K562 (cell line): Measurements from ENCODE around the gene PELI3. TPM values are rescaled to one million over a fixed set of nuclear protein-coding genes. Genes with fewer than 3 reads are reported as not detected.

Source experiments
- ATF3 ChIP-seq, 2 experiments: fragments of 450-650 bp in 1 of 2; sonication (generic) in 1 of 2; formaldehyde crosslinking in 1 of 2; IDR thresholded peaks in 1 of 2; conservative IDR thresholded peaks in 1 of 2; 2 replicates each; pipeline versions ENCODE4 v1.6.1 to v1.8.1; 2016 to 2023; ENCODE audit warnings: mild to moderate bottlenecking in 2 of 2, moderate library complexity in 2 of 2, inconsistent platforms in 1 of 2, missing genetic modification reagents in 1 of 2
- CAMTA2 ChIP-seq: fragments of 250-450 bp; sonication (Bioruptor Pico); conservative IDR thresholded peaks from 2 replicates; pipeline ENCODE4 v1.5.1; 2022
- FOXP1 ChIP-seq: sonication (generic); formaldehyde crosslinking; IDR thresholded peaks from 2 replicates; pipeline ENCODE4 v1.8.0; 2022; ENCODE audit warnings: mild to moderate bottlenecking, missing genetic modification reagents
- IRF1 ChIP-seq: sonication (generic); formaldehyde crosslinking; IDR thresholded peaks from 2 replicates; pipeline ENCODE4 v1.8.0; 2022; ENCODE audit warnings: missing genetic modification reagents, mild to moderate bottlenecking, borderline replicate concordance
- MAX ChIP-seq: sonication (generic); formaldehyde crosslinking; IDR thresholded peaks from 2 replicates; pipeline ENCODE4 v1.9.0; 2022; ENCODE audit warnings: mild to moderate bottlenecking, missing genetic modification reagents
- NCOA4 ChIP-seq: fragments of 450-650 bp; IDR thresholded peaks from 2 replicates; pipeline ENCODE4 v1.6.1; 2018; ENCODE audit warnings: mild to moderate bottlenecking; ENCODE audit not compliant: partially characterized antibody
- PHF8 ChIP-seq: fragments of 200-600 bp; sonication (generic); IDR thresholded peaks from 2 replicates; pipeline ENCODE4 v1.6.1; 2012; ENCODE audit warnings: mixed run types, mild to moderate bottlenecking, inconsistent platforms, low read length, moderate library complexity, borderline replicate concordance
- RBFOX2 ChIP-seq: fragments of 200-400 bp; formaldehyde crosslinking; IDR thresholded peaks from 2 replicates; pipeline ENCODE4 v1.6.1; 2017; ENCODE audit warnings: low read depth, mild to moderate bottlenecking, low read length, moderate library complexity
- RBM17 ChIP-seq: fragments of 200-400 bp; formaldehyde crosslinking; IDR thresholded peaks from 2 replicates; pipeline ENCODE4 v1.6.1; 2017; ENCODE audit warnings: low read depth, mild to moderate bottlenecking, low read length, borderline replicate concordance
- RNF2 ChIP-seq: sonication (generic); IDR thresholded peaks from 2 replicates; pipeline ENCODE4 v1.6.1; 2016
- SAP30 ChIP-seq: fragments of 200-600 bp; sonication (generic); IDR thresholded peaks from 2 replicates; pipeline ENCODE4 v1.6.1; 2012; ENCODE audit warnings: borderline replicate concordance, low read depth, mild to moderate bottlenecking, moderate library complexity, low read length, control low read depth, inconsistent platforms; ENCODE audit not compliant: insufficient read depth, poor library complexity, severe bottlenecking
- SIX5 ChIP-seq, 2 experiments: IDR thresholded peaks; 2 replicates each; pipeline ENCODE4 v1.6.1; 2011; ENCODE audit warnings: low read length in 2 of 2, borderline replicate concordance in 1 of 2, low read depth in 1 of 2, mild to moderate bottlenecking in 1 of 2, moderate library complexity in 1 of 2; ENCODE audit not compliant: insufficient read depth in 1 of 2
- TAF1 ChIP-seq: IDR thresholded peaks from 2 replicates; pipeline ENCODE4 v1.6.1; 2011; ENCODE audit warnings: mild to moderate bottlenecking, low read length, moderate library complexity; ENCODE audit not compliant: insufficient read depth, control insufficient read depth, severe bottlenecking; ENCODE audit errors: extremely low read depth
- TCF7L2 ChIP-seq: fragments of 150-350 bp; IDR thresholded peaks from 2 replicates; pipeline ENCODE4 v1.6.1; 2016; ENCODE audit warnings: low read depth, mild to moderate bottlenecking, low read length, moderate library complexity
- WHSC1 ChIP-seq: IDR thresholded peaks from one replicate; pipeline ENCODE4 v1.6.1; 2012; ENCODE audit warnings: low read length, control low read depth, inconsistent platforms
- ZBTB12 ChIP-seq: fragments of 250-450 bp; sonication (Bioruptor Pico); IDR thresholded peaks from 2 replicates; pipeline ENCODE4 v1.4.0; 2020
- ZBTB2 ChIP-seq: fragments of 450-650 bp; IDR thresholded peaks from 2 replicates; pipeline ENCODE4 v1.6.1; 2016; ENCODE audit warnings: antibody characterized with exemption
- ZNF398 ChIP-seq: fragments of 250-450 bp; sonication (Bioruptor Pico); IDR thresholded peaks from 2 replicates; pipeline ENCODE4 v1.8.0; 2021; ENCODE audit warnings: moderate library complexity, mild to moderate bottlenecking, inconsistent platforms
- polyA plus RNA-seq, 8 experiments: library from polyadenylated mRNA; depleted of rRNA in 4 of 8; stranded (reverse) in 5 of 8; unstranded in 3 of 8; fragments of >200 nt; fragmentation: Nextera tagmentation in 2 of 8; fragmentation: Illumina TruSeq in 1 of 8; extraction: Ambion mirVana in 2 of 8; extraction: Trizol in 1 of 8; gene quantifications; 2 replicates each; pipeline versions ENCODE4 v1.2.1 to v1.2.3, GENCODE V29; 2011 to 2014; ENCODE audit warnings: inconsistent platforms in 1 of 8, missing spikeins in 1 of 8
- total RNA-seq, 7 experiments: library from RNA; depleted of rRNA in 6 of 7; stranded (reverse); fragments of >200 nt in 6 of 7; fragmentation: Illumina TruSeq in 2 of 7; extraction: Trizol in 2 of 7; gene quantifications; 2 replicates each; pipeline versions ENCODE4 v1.2.1 to v1.2.3, GENCODE V29; 2011 to 2021; ENCODE audit warnings: low replicate concordance in 1 of 7

The PELI3 gene
- total and polyA plus RNA-seq, 9 of the 15 experiments (the other 6 are each of a cell fraction or from before 2014, with no cell fraction given): 0.17 to 4.2 (median 1.9) TPM

GRCh38 chr11:66418168-66418985 is 48.3 kb upstream of the PELI3 start (continued):
- TF ChIP-seq RBFOX2 (no peak), ZBTB2 (no peak), ZNF398 (CRISPR knock-in tag) (no peak), WHSC1 (no peak), TCF7L2 (no peak), PHF8 (no peak), CAMTA2 (no peak), ATF3 (IDR thresholded peaks at IDR 0.05) (peak; percentile 96), ATF3 (CRISPR knock-in tag; conservative IDR thresholded peaks at IDR 0.05) (peak; percentile 90; the same call in 1 of the 2 replicates), IRF1 (no peak), ZBTB12 (CRISPR knock-in tag) (no peak), RBM17 (no peak), SIX5 (IDR thresholded peaks at IDR 0.05; ENCODE audit: borderline replicate concordance in 1 of 2, insufficient read depth in 1 of 2, low read depth in 1 of 2, low read length in 2 of 2) (no peak), RNF2 (no peak), TAF1 (no peak), MAX (CRISPR knock-in tag) (peak; percentile 40; the same call in 1 of the 2 replicates), SAP30 (no peak), FOXP1 (0 out of 2 replicates have a peak, but pooled peaks have one; percentile 59), NCOA4 (no peak)
